Kidney (tissue), 14 donors: ENCODE results near the gene ERP29. TPM values are rescaled to one million over a fixed set of nuclear protein-coding genes. Genes with fewer than 3 reads are reported as not detected.

Experiments
- DNase-seq, 5 donors: peaks; one replicate each; pipeline ENCODE4 v3.0.0-alpha.2; 2013 to 2020
- FAIRE-seq: peaks from 2 replicates; lab custom pipeline; 2012; peaks lifted over from hg19 to GRCh38; lab: Jason Lieb, UNC
- H3K27ac ChIP-seq, 2 donors: one replicate each; pipeline ENCODE4 v1.7.0; 2013; ENCODE audit warnings: low read depth in 2 of 2, low read length in 2 of 2, inconsistent platforms in 1 of 2
- H3K27me3 ChIP-seq: one replicate; pipeline ENCODE4 v1.7.1; 2013; ENCODE audit warnings: low read length, inconsistent platforms; ENCODE audit not compliant: control insufficient read depth, insufficient read depth
- H3K36me3 ChIP-seq, 3 donors: one replicate each; pipeline versions ENCODE4 v1.7.0 to v1.7.1; 2013; ENCODE audit warnings: low read length in 3 of 3, control low read depth in 1 of 3, inconsistent platforms in 1 of 3; ENCODE audit not compliant: insufficient read depth in 3 of 3, control insufficient read depth in 2 of 3
- H3K4me1 ChIP-seq, 3 donors: one replicate each; pipeline versions ENCODE4 v1.7.0 to v1.7.1; 2013; ENCODE audit warnings: low read length in 3 of 3, inconsistent platforms in 1 of 3, low read depth in 1 of 3; ENCODE audit not compliant: control insufficient read depth in 2 of 3, insufficient read depth in 2 of 3
- H3K4me3 ChIP-seq, 3 donors: one replicate each; pipeline versions ENCODE4 v1.7.0 to v1.8.1; 2013; ENCODE audit warnings: low read length in 3 of 3, control low read depth in 1 of 3, inconsistent platforms in 1 of 3
- H3K9ac ChIP-seq, 3 donors: one replicate each; pipeline versions ENCODE4 v1.7.0 to v1.7.1; 2013; ENCODE audit warnings: low read length in 3 of 3, control low read depth in 1 of 3, inconsistent platforms in 1 of 3
- H3K9me3 ChIP-seq, 3 donors: one replicate each; pipeline versions ENCODE4 v1.7.0 to v1.7.1; 2013; ENCODE audit warnings: low read length in 3 of 3, control low read depth in 1 of 3, inconsistent platforms in 1 of 3; ENCODE audit not compliant: control insufficient read depth in 2 of 3, insufficient read depth in 1 of 3
- CTCF ChIP-seq: IDR thresholded peaks from 3 replicates; pipeline ENCODE4 v1.5.1; 2012; ENCODE audit warnings: mild to moderate bottlenecking, moderate library complexity, borderline replicate concordance; ENCODE audit not compliant: insufficient read depth; ENCODE audit errors: extremely low read depth
- intact Hi-C: fragments of 100-400 bp; cut with DNase I; formaldehyde crosslinking; loops from one replicate; pipeline ENCODE4 v1.11.1; 2022
- polyA plus RNA-seq: library from polyadenylated mRNA; stranded (reverse); fragments of 350-450 nt; fragmentation: Illumina TruSeq; extraction: RNeasy Lipid Tissue Mini Kit (QIAGEN cat#74804); gene quantifications from one replicate; pipeline ENCODE4 v1.2.3, GENCODE V29; 2014; ENCODE audit warnings: low read depth, low replicate concordance; ENCODE audit not compliant: insufficient read depth
- total RNA-seq: library from RNA; stranded (reverse); fragmentation: NEBNext Ultra II Directional; extraction: Animal tissue kit (Norgen Biotek cat#: 25700); gene quantifications from one replicate; pipeline ENCODE4 v1.2.1, GENCODE V29; 2021
- donor health status: control.
- donor health status: control.
- donor health status: control.
- donor health status: control.
- donor health status: control.
- donor health status: DM: yes; HTN: yes; CAD: no.
- donor health status: Normal renal cell carcinoma (clear cell type).

Gene ERP29
- total and polyA plus RNA-seq, 2 donors from 2014 or later = 104 to 220 TPM

GRCh38 chr12:112001576-112001975, 11.7 kb upstream of the ERP29 start:
- Histone ChIP-seq H3K27me3 (no peaks in the 10 kb centered on the region), H3K36me3 (no peaks in the 10 kb centered on the region), H3K9me3 (no peaks in the 10 kb centered on the region), H3K4me3 (no peak overlapping the region), H3K4me1 (peaks cover 0 to 3% (median 0%) of the 10 kb centered on the region in 3 donors), H3K9ac (no peak overlapping the region), H3K27ac (peak overlapping the region in 1 of 2 donors; percentile 27)
- FAIRE-seq = no peak
- no peak for TF ChIP-seq CTCF
- no peak for DNase-seq
- intact Hi-C loops = no loop called here

- TF ChIP-seq CTCF = no peak
- FAIRE-seq (no peak), DNase-seq (no peak)
Measured at GRCh38 chr12:112004041-112004440, 9.2 kb upstream of the ERP29 start.

GRCh38 chr12:112005419-112006395, 7.5 kb upstream of the ERP29 start:
- no peaks in the 10 kb centered on the region for H3K27me3 ChIP-seq
- no peak for TF ChIP-seq CTCF
- no peak for FAIRE-seq
- no peaks in the 10 kb centered on the region for H3K36me3 ChIP-seq
- H3K4me1 ChIP-seq = peaks cover 0 to 3% (median 0%) of the 10 kb centered on the region in 3 donors
- H3K9me3 ChIP-seq = no peaks in the 10 kb centered on the region
- peak overlapping the region; percentile 13 to 78 (median 29) for H3K4me3 ChIP-seq
- H3K27ac ChIP-seq = peak overlapping the region; percentile 2 to 74
- peak overlapping the region; percentile 5 to 34 (median 12) for H3K9ac ChIP-seq
- peak in 3 of 5 donors; percentile 35 to 64 (median 57) for DNase-seq
- intact Hi-C loops = no loop called here

More at GRCh38 chr12:112004041-112004440, 9.2 kb upstream of the ERP29 start:
- H3K36me3 ChIP-seq = no peaks in the 10 kb centered on the region
- no peaks in the 10 kb centered on the region for H3K27me3 ChIP-seq
- H3K27ac ChIP-seq = no peak overlapping the region
- H3K9ac ChIP-seq = no peak overlapping the region
- peaks cover 0 to 3% (median 0%) of the 10 kb centered on the region in 3 donors for H3K4me1 ChIP-seq
- H3K4me3 ChIP-seq = no peak overlapping the region
- intact Hi-C loops = no loop called here
- no peaks in the 10 kb centered on the region for H3K9me3 ChIP-seq
